ENCODE measurements around the gene GOT1.

Gene GOT1

DNA sequence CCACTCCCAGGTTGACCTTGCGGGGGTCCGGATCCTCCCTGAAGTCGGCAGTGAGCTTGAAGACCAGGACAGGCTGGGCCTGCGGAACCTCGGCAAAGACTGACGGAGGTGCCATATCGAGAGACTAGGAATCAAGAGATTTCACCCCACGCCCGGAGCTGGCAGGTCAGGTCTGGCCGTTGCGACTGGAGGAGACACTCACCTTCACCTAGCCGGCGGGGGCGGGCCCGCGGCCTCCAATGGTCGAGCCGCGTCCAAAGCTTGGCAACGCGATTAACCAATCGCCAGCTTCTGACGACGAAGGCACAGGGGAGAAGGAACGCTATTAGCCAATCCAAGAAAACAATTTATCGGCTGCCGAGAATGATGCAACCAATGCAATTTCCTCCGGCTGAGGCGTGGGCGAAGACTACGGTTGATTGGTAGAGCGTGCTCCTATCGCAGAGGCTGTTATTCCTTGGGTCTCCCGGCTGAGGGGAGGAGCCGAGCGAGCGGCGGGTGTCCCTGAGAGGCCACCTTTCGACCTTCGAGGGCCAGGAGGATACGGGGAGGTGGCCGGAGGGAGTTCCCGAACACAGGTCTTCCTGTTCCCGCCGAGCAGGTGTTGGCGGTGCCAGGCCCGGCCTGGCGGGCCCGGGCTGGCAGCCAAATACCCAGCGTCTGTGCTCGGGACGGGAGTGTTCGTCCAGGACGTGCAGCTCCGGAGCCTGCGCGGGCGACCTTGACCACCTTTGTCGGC lies at the start of gene GOT1:
Gene GOT1 (minus strand): TSS at position 174 of the 739 bp plus-strand sequence. CDS start 59 bp downstream, at position 115.
- peak; percentile 97 for DNase-seq

DNA sequence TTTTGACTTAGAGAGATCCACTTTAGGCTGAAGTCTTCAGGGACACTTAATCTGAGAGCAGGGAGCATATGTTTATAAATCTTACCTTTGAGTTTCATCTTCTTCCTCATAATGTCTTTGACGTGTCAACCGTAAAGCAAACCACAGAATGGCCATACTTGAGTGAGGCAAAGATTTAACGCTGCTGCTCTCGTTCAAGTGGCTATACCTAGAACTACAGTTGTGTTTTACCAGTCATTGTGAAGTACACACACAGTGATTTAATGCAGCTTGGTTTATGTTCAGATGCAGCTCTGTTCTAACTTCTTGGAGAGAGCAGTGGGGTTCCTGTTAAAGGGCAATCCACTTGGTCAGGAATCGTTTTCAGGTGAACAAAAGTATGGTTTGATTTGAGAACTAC lies 39.9 kb upstream of the GOT1 start:
- DNase-seq = no peak

DNA sequence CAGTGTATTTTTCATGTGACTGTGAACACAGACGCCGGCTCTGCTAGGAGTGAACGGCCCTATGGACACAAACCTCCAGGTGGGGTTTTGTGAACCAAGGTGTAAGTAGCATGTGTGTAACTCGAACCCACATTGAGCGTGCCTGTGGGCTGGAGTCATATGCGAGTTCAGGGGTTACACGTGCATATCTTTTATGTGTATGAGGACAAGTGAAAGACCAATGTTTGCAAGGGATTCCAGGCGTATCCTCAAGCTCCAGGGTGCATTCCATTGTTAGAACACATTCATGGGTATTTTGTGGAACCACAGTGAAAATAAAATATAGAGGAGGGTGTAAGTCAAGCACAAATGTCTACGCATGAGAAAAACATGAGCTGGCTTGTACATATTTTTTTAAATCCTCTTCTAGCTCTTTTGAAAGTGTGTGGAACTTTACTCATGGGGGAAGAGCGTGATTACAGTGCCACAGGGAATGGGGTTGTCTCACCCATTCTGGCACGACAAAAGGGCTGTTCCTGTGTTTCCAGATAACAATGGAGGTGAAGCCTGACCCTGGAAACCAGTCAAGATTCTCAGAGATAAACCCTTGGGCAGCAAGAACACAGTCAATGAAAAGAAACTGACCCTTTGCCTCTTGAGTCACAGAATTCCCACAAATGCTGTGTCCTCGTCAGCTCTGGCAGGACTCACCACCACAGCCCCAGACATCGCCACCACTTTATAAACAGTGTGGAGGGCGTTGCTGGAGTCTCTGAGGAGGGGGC lies 37.0 kb upstream of the GOT1 start:
- DNase-seq = no peak

DNA sequence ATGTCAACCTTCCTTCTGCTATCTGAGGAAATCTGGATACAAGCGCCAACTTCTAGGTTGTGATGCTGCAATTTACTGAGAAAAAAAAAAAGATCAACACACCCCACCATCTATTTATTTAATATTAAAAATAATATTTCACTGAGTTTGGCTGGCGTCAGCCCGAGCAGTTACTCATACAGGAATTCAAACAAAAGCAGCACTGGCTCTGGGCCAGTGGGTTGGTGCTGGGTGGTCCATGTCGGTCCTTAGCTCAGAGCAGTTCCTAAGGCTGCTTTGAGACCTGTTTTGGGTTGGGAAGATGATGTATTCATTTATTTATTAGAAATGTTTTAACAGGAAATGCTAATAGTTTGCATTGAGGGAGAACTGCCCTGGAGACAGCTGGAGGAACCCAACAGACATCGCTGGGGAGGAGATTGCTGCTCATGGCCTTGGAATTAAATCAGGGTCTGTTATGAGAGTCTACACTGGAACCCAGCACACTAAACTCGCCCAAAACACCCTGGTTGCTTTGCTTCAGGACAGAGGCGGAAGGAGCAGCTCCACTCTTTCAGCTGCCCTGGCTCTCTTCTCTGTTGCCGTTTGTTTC lies 36.3 kb upstream of the GOT1 start:
- no peak for DNase-seq

DNA sequence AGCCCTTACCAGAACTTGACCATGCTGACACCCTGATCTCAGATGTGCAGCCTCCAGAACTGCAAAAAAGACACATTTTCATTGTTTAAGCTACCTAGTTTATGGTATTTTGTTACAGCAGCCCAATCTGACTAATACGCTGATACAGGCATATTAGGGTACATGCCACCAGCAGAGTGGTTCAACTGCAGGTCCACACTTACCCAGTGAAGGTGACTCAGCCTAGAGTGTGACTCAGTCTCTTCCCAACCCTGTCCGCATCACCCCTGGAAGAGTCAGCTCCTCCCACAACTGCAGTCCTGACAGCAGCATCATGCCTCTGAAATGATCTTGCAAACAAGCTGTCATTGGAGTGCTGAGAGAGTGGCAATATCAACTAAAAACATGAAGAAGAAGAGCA lies 30.8 kb upstream of the GOT1 start:
- no peak for DNase-seq

DNA sequence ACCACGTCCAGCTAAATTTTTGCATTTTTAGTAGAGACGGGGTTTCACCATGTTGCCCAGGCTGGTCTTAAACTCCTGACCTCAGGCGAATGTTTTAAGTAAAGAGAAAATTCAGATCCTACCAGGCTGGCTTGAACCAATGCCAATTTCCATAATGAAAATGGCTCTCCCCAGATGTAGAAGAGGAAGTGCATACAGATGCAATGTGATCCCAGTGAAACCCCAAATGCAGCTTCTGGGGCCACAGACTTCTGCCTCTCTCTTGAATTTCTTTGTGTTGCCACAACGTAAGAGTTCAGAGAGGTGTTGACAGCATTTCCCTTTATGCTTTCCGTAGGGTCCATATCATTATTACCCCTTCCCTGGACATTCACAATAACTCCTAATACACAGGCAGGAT lies 29.6 kb upstream of the GOT1 start:
- no peak for DNase-seq

DNA sequence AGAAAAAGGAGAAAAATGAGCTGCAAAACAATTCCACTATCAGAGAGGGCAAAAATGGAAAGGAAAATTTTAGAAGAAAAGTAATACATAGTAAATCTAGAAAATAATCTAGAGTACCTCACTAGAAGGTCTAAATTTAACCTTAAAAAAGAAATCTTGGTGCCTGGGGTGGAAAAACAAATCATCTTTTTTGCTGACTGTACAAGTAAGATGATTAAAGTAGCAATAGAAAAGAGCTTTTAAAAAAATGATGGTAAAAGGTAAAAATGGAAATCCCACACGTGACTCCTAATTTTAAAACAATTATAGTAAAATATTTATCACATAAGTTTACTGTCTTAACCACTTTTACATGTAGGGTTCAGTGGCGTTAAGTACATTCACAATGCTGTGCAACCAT lies 28.8 kb upstream of the GOT1 start:
- DNase-seq = no peak

DNA sequence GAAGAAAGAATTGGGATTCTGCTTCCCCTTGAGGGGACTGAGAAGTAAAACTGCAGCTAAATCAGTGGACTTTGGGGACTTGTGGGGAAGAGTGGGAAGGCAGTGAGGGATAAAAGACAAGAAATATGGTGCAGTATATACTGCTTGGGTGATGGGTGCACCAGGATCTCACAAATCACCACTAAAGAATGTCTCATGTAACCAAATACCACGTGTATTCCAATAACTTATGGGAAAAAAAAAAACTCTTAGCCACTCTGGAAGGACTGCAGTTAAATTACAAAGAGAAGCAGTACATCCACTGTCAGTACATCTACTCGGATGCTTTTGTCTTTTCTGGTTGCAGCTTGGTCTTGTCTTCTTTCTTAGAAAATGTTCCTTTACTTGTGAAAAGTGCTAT lies 27.4 kb upstream of the GOT1 start:
- DNase-seq = no peak

DNA sequence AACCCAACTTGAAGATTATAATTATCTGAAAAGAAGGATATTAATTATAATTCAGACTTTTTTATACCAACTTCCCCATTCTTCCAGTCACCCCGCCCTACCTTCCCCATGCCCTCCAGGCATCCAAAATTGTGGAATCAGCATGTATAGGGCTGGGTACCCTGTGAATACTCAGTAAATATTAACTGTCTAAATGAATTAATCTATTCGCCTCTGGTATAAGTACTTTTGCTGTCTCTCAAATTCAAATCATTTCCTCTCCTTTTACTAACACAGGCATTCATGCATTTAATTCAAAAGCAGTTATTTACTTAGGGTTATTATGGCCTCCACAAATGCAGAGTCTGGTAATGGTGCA lies 26.5 kb upstream of the GOT1 start:
- DNase-seq = no peak

DNA sequence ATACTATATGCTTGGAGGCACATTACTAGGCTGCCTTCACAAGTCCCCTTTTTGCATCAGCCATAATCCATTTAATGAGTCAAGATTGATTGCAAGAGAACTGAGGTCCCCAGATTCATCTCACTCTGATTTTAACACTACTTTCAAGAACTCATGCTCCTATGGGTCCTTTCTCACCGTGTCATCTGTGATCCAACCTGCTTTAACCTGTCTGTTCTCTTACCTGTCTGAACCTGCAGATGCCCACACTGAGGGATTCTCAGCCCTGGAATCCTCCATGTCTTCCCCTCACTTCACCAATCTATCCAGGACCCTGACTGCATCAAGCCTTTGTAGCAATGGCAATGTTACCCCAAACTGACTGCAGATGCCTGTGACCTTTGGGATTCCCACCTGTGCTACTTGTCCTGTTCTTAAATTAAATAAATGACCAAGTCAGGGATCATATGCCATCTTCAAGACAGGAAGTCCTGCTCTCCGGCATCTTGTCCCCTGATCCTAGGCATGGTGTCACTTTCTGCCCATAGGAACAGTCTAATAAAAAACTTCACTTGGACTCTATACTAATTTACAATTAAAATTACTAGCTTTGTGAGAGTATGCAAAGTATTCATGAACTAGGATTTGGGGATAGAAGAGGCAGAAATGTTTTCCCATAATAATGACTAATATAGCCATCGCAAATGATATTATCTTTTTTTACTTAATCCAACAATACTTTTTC lies 25.9 kb upstream of the GOT1 start:
- no peak for DNase-seq

DNA sequence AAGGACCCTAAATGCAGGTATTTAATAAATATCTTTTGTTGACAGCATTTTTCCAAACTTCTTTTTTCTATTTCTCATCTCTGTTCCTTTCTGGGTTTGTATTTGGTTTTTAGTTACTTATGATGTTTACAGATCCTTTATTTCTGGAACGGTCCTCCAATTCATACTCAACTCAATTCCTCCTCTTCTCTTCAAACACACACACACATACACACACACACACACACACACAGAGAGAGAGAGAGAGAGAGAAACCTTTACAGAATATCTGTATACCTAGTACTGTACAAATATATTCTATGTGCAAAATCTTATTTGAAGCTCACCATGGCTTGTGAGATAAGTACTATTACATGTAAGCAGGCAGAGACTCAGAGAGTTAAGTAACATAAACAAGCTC lies 21.6 kb upstream of the GOT1 start:
- no peak for DNase-seq

DNA sequence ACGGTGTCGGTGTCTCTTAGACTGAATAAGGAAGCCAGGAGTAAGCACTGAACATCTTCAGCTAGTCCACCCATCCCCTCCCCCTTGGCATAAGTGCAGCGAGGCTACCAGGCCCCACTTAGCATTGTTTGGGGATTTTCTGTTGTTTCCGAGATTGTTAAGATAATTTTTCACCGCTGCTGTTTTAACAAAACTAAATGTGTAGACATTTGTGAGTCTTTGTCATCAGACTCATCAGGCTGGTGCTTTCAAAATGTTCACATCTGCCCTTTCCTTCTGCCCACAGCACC lies 21.0 kb upstream of the GOT1 start:
- DNase-seq = no peak

DNA sequence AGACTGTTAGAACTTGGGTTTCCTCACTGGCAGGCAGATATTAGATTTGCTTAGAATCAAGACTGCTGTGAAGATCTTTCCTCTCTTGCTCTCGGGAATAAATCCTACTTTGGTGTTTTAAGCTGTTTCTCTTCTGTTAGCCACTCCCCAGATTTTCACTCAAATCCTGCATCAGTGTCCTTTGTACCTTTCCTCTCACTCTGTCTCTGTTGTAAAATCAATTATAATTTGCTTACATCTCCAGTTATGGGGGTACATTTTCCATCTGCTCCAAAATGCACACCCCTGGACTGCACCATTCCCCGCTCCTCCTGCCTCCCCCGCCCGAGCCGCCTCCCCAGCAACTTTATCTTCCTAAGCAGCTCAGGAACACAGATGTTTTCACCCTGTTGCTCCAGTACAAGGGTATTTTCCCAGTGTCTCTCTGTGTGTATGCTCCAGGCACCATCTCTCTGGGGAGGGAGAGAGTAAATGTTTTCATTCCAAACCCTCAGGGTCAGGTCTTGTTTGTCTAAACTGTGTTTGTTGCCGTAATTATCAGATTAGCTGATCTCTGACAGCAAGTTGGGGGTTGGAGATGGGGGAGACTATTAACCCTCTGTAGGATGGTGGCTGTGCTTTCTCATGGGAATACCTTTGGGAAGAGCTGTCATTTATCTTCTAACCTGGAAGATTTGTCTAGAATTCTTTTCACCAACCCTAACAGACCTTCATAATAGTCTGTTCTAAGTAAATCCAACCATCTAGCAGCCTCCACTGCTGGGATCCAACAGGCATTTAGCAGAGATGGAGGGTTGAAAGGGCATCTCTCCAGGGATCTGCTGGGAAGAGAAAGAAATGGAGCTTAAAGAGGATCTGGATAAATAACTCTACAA lies 20.4 kb upstream of the GOT1 start:
- DNase-seq = no peak

DNA sequence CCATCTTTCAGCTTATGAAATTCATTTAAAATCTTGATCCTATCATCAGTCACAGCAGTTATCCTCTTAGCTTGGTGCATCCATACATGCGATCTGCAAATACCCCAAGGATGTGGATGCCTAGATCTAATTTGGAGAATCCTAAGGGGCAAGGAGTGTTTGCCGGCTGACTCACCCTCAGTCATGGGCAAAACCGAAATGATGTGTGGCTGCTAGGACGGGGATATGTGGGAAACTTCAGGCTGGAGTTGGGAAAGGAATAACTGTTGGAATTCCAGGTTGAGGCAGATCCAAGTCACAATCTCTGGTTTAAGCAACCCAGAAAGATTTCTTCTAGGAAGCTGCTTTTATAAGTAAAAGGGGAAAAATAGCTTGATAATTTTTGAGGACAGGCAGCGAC lies 19.7 kb upstream of the GOT1 start:
- no peak for DNase-seq

DNA sequence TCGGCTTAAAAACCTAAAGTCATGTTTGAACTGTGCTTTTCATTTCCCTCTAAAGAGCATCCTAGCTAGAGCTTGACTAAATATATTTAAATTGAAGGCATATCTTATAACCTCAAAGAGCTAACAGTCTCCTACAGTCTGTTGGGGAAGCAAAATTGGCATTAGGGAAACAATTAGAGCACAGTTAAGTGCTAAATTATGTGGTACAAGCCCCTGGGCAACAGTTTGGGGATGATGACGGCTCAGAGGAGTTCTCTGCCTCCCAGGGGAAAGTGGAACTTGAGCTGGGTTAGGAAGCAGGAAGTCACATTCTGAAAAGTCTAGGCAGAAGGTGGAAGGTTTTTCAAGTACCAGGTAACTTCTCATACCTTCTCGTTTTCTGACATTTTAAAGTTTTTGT lies 18.6 kb upstream of the GOT1 start:
- DNase-seq = no peak

DNA sequence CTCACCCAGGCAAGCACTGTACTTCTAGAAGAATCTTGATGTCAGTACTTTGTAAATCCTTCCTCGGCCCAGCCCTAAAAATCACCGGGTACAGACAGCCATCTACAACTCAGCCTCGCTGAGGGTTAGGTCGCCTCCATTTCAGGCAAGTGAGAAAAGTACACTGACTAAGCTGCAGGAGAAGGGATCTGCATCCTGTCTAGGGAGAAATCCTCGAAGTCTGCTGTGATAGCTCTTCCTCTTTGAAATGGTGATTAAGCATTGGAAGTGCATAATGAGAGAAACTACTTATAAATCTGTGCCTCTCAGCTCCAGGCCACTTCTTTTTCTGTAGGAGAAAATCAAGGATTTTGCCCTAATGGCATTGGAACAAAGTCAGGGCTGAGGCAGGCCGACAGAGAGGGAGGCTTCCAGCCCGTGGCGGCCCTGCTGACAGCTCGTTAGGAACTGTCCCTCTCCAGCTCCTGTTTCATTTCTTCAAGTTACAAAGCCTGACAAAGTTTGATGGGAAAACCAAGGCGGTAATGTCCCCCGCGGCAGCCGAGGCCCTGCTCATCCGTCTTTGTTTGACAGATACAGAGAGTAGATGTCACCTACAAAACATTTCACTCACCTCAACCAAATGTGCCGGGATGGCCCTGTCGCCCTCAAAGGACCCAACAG lies 14.1 kb upstream of the GOT1 start:
- no peak for DNase-seq

DNA sequence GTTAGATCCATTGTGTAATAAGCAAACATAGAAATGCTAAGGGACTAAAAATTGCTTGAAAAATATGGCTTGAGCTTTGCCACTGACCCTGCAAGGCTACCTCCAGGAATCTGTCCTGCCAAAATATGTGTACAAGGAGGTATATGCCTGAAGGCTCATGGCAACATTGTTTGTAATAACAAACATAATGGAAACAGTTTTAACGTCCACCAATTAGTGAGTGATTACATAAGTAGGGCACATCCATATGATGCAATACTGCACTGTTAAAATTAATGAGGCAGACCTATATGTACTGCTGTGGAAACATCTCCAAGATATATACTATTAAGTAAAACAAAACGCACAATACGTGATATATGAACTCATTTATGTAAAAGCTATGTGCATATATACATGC lies 13.1 kb upstream of the GOT1 start:
- no peak for DNase-seq

DNA sequence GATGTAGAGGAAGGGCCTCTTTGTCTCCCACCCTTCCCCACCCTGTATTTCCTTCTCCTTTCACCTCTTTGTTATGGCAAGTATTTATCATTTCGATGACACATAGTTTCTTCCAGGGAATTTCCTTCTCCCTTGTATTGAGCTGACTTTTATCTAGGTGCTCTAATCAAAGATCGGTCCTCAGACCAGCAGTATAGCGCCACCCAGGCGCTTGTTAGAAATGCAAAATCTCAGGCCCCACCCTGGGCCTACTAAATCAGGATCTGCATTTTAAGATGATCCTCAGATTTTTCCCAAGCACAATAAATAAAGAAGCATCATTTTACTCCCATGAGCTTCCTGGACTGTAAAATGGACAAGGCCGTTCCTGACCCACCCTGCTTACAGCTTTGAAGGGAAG lies 12.0 kb upstream of the GOT1 start:
- no peak for DNase-seq

DNA sequence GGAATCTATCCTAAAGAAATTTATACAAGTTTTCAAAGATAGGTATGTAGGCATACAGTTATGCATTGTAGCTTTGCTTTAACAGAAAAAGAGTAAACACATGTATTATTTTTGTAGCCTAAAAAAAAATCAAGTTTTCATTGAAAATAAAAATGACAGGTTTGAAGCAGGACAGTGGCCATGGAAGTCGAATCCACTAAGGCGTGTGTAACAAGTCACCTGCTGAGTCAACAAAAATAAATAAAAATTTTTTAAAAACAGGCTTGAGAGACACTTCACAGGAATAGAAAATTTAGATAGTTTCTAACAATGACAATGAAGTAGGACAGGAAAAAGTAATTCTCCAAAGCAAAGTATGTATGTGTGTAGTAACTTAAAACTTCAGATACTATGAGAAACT lies 8.5 kb upstream of the GOT1 start:
- no peak for DNase-seq

DNA sequence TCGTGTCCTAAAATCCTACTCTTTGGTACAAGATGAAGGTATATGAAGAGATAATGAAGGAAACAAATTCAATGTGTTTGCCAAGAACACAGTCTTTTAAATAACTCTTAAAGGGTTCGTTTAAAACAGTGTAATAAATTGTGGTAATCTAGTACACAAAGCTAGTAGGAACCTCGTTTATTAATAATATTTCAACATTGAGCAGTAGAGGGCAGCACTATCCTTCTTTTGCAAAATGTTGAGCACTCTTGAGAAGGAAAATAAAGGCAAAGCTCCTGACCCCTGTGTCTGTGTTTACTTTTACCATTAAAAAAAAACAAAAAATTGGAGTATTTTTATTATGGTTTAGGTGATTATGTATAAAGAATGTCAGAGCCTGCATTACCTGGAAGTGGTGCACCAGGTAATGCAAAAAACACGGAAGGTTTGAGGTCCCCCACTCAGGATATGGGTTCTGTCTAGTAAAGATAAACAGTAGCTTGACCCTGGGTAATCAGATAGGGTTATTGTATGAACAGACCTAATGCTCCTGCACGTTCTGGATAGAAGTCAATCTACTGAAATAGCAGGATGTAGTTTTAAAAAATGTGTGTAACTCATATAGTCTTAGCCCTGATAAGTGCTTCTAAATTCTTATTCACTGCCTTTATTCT lies 5.7 kb upstream of the GOT1 start:
- DNase-seq = no peak

DNA sequence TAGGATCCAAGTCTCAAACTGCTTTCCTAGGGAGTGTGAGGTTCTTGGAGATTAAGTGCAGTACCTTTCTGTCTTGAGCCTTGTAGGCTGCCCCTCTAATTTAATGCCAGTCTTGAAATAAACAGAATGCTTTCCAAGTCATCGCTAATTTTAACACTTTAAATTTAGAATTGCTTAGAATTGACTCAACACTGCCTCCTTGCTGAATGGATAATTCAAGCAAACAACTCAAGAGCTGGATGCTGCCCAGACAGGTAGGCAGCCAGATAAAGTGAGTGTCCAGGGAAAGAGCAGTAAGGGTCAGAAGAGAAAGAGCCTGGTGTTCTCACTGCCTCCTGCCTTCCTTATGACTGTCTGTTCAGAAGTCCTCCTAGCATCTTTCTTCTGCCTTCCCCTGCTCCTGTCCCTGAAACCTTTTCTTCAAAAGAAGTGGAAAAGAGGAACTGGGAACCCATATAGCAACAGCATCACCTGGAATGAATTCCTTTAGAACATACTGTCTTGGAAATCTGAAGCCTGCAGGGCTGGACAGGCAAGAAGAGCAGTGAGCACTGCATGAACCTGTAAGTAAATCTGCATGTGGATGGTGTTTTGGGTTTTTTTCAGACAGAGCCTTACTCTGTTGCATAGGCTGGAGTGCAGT lies 3.1 kb upstream of the GOT1 start:
- DNase-seq = no peak
